ENCODE measurements around the gene FBXO48.
"Not testable (repeated sequence)": the region's sequence is repeated elsewhere in the genome, so short reads cannot be mapped to it uniquely, and the experiment has no call there.

The FBXO48 gene

GRCh38 chr2:68499133-68499532 is 32.0 kb upstream of the FBXO48 start:
- no peaks in the 10 kb centered on the region for H3K36me3 ChIP-seq (ENCODE audit: insufficient read depth, low read length)

GRCh38 chr2:68491582-68491981 is 24.5 kb upstream of the FBXO48 start:
- H3K27ac ChIP-seq (ENCODE audit: low read depth, low read length, poor library complexity, severe bottlenecking) = no peak overlapping the region
- H3K4me1 ChIP-seq (ENCODE audit: insufficient read depth, low read length, severe bottlenecking) = peaks cover 5% of the 10 kb centered on the region
- no peaks in the 10 kb centered on the region for H3F3A ChIP-seq (ENCODE audit: insufficient read depth, low read length)
- H3K27me3 ChIP-seq (ENCODE audit: insufficient read depth, low read length) = no peaks in the 10 kb centered on the region
- H3K9ac ChIP-seq (ENCODE audit: low read length) = no peak overlapping the region
- H3K4me3 ChIP-seq (ENCODE audit: low read depth, low read length, poor library complexity, severe bottlenecking) = no peak overlapping the region
- H3K36me3 ChIP-seq (ENCODE audit: insufficient read depth, low read length) = no peaks in the 10 kb centered on the region
- H3K9me2 ChIP-seq (ENCODE audit: low read depth, low read length) = no peaks in the 10 kb centered on the region
- H2AFZ ChIP-seq (ENCODE audit: low read length) = no peak overlapping the region
- TF ChIP-seq CTCF (IDR thresholded peaks at IDR 0.05; ENCODE audit: low read length) = no peak
- TF ChIP-seq EZH2 (IDR thresholded peaks at IDR 0.05; ENCODE audit: borderline replicate concordance, low read length) = no peak
- H3K4me2 ChIP-seq (ENCODE audit: low read length) = no peak overlapping the region
- H4K20me1 ChIP-seq (ENCODE audit: insufficient read depth, low read length) = no peaks in the 10 kb centered on the region
- H3K9me3 ChIP-seq (ENCODE audit: low read length) = 0 out of 2 replicates have a peak, but pooled peaks cover 2% of the 10 kb centered on the region
- no peaks in the 10 kb centered on the region for H3K79me2 ChIP-seq (ENCODE audit: insufficient read depth, low read length)

More at GRCh38 chr2:68499133-68499532, 32.0 kb upstream of the FBXO48 start:
- H3K9ac ChIP-seq (ENCODE audit: low read length) = no peak overlapping the region
- H3F3A ChIP-seq (ENCODE audit: insufficient read depth, low read length) = no peaks in the 10 kb centered on the region
- H2AFZ ChIP-seq (ENCODE audit: low read length) = no peak overlapping the region
- no peaks in the 10 kb centered on the region for H3K27me3 ChIP-seq (ENCODE audit: insufficient read depth, low read length)
- H3K79me2 ChIP-seq (ENCODE audit: insufficient read depth, low read length) = no peaks in the 10 kb centered on the region
- no peaks in the 10 kb centered on the region for H3K9me2 ChIP-seq (ENCODE audit: low read depth, low read length)
- no peaks in the 10 kb centered on the region for H4K20me1 ChIP-seq (ENCODE audit: insufficient read depth, low read length)
- H3K4me2 ChIP-seq (ENCODE audit: low read length) = no peak overlapping the region
- no peak overlapping the region for H3K4me3 ChIP-seq (ENCODE audit: low read depth, low read length, poor library complexity, severe bottlenecking)
- 0 out of 2 replicates have a peak, but pooled peaks cover 5% of the 10 kb centered on the region for H3K9me3 ChIP-seq (ENCODE audit: low read length)
- H3K4me1 ChIP-seq (ENCODE audit: insufficient read depth, low read length, severe bottlenecking) = no peaks in the 10 kb centered on the region
- no peak for TF ChIP-seq EZH2 (IDR thresholded peaks at IDR 0.05; ENCODE audit: borderline replicate concordance, low read length)
- no peak for TF ChIP-seq CTCF (IDR thresholded peaks at IDR 0.05; ENCODE audit: low read length)
- H3K27ac ChIP-seq (ENCODE audit: low read depth, low read length, poor library complexity, severe bottlenecking) = no peak overlapping the region

- Histone ChIP-seq H4K20me1 (ENCODE audit: insufficient read depth, low read length) (no peaks in the 10 kb centered on the region), H3K4me2 (ENCODE audit: low read length) (no peak overlapping the region), H3K9ac (ENCODE audit: low read length) (no peak overlapping the region)
These were observed 22.2 kb upstream of the FBXO48 start for GRCh38 chr2:68489282-68489681.

GRCh38 chr2:68488605-68489004 is 21.5 kb upstream of the FBXO48 start:
- H3K4me2 ChIP-seq (ENCODE audit: low read length) = not testable (repeated sequence)

More at GRCh38 chr2:68489282-68489681, 22.2 kb upstream of the FBXO48 start:
- no peaks in the 10 kb centered on the region for H3K9me2 ChIP-seq (ENCODE audit: low read depth, low read length)
- peaks cover 5% of the 10 kb centered on the region for H3K4me1 ChIP-seq (ENCODE audit: insufficient read depth, low read length, severe bottlenecking)
- H3K27ac ChIP-seq (ENCODE audit: low read depth, low read length, poor library complexity, severe bottlenecking) = no peak overlapping the region
- H3K79me2 ChIP-seq (ENCODE audit: insufficient read depth, low read length) = no peaks in the 10 kb centered on the region
- H3K9me3 ChIP-seq (ENCODE audit: low read length) = no peaks in the 10 kb centered on the region
- H3F3A ChIP-seq (ENCODE audit: insufficient read depth, low read length) = no peaks in the 10 kb centered on the region
- no peak for TF ChIP-seq EZH2 (IDR thresholded peaks at IDR 0.05; ENCODE audit: borderline replicate concordance, low read length)
- no peak for TF ChIP-seq CTCF (IDR thresholded peaks at IDR 0.05; ENCODE audit: low read length)
- no peaks in the 10 kb centered on the region for H3K27me3 ChIP-seq (ENCODE audit: insufficient read depth, low read length)
- H3K4me3 ChIP-seq (ENCODE audit: low read depth, low read length, poor library complexity, severe bottlenecking) = no peak overlapping the region
- no peak overlapping the region for H2AFZ ChIP-seq (ENCODE audit: low read length)
- no peaks in the 10 kb centered on the region for H3K36me3 ChIP-seq (ENCODE audit: insufficient read depth, low read length)

More at GRCh38 chr2:68488605-68489004, 21.5 kb upstream of the FBXO48 start:
- not testable (repeated sequence) for H3K9me3 ChIP-seq (ENCODE audit: low read length); H3K79me2 ChIP-seq (ENCODE audit: insufficient read depth, low read length); H3K9me2 ChIP-seq (ENCODE audit: low read depth, low read length); H3K27me3 ChIP-seq (ENCODE audit: insufficient read depth, low read length); H3K4me3 ChIP-seq (ENCODE audit: low read depth, low read length, poor library complexity, severe bottlenecking); H3K9ac ChIP-seq (ENCODE audit: low read length); H3K36me3 ChIP-seq (ENCODE audit: insufficient read depth, low read length); H3F3A ChIP-seq (ENCODE audit: insufficient read depth, low read length); H3K27ac ChIP-seq (ENCODE audit: low read depth, low read length, poor library complexity, severe bottlenecking); H2AFZ ChIP-seq (ENCODE audit: low read length); H3K4me1 ChIP-seq (ENCODE audit: insufficient read depth, low read length, severe bottlenecking); H4K20me1 ChIP-seq (ENCODE audit: insufficient read depth, low read length)
